Myocyte (in vitro differentiated cells): ENCODE measurements around the gene RBM4B. TPM values are rescaled to one million over a fixed set of nuclear protein-coding genes. Genes with fewer than 3 reads are reported as not detected.
"Not testable (repeated sequence)": the region's sequence is repeated elsewhere in the genome, so short reads cannot be mapped to it uniquely, and the experiment has no call there.

Experiments
- DNase-seq: peaks from one replicate; pipeline ENCODE4 v3.0.0-alpha.2; 2012; ENCODE audit warnings: low read depth
- total RNA-seq: library from RNA; depleted of rRNA; stranded (reverse); fragments of >200 nt; gene quantifications from 2 replicates; pipeline ENCODE4 v1.2.3, GENCODE V29; 2014

Gene RBM4B
- total RNA-seq, 1 donor from 2014 or later: 21.2 TPM

DNA sequence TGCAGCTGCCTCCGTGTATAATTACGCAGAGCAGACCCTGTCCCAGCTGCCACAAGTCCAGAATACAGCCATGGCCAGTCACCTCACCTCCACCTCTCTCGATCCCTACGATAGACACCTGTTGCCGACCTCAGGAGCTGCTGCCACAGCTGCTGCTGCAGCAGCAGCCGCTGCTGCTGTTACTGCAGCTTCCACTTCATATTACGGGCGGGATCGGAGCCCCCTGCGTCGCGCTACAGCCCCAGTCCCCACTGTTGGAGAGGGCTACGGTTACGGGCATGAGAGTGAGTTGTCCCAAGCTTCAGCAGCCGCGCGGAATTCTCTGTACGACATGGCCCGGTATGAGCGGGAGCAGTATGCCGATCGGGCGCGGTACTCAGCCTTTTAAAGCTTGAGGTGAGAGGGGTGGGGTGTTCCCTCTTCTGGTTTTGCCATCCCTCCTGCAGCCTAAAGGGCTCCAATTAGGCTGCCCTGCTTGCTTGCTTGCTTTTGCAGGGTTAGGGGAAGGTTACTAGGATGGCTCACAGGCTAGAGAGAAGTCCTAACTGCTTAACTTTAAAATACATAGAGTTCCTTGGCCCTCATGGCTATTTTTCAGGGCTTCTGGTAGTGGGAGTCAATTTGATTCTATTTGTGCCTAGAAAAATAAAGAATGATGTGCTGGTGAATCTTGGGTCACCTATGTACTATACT, 33.8 kb downstream of the RBM4B start:
- DNase-seq: peak; percentile 32

DNA sequence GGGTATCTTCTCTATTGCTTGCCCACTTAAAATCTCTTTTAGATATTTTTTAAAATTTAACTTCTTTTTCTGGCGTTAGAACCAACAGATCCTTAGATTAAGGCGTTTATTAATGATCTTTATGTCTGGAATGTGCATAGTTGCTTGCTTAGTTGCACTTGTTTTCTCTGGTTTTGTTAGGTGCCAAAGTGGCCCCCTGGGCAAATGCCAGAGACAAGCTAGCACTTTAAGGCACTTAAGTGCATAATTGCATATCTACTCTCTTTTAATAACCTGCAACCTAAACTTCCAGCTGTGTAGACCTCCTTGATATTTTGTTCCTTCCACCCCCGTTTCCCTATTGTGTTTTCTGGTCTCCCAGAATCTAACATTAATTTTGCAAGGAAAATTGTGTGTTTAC, 35.9 kb downstream of the RBM4B start:
- DNase-seq: no peak

GRCh38 chr11:66639814-66640340, 37.8 kb downstream of the RBM4B start:
- DNase-seq: not testable (repeated sequence)

DNA sequence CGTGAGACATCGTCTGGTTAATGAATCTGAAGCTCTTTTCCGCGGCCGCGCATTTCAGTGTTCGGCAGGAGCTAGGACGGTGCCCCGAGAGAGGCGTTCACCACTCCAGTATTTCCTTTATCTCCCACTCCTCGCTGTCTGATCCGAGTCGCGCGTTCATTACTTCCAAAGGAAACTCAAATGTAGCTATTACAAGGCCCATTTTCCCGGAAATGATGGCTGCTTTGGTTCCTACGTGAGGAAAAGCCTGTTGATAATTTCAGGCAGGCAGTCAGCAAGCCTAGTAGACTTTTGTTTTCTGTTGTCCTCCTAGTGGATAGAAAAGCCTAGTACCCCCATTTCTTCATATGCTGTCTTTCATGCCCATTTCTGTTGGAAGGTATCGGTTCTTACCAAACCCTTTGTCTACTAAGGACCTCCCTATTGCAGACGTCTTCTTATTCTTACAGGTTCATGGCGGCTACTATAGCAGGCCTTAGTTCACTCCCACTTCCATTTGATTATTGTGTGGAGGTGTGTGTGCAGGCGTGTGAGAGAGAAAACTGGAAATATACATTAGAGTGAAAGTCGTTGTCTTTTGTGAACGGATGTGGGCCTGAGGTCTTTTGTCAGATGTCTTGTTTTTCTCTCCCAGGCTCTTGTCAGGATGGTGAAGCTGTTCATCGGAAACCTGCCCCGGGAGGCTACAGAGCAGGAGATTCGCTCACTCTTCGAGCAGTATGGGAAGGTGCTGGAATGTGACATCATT, 38.4 kb downstream of the RBM4B start:
- DNase-seq: peak; percentile 42

- peak; percentile 100 for DNase-seq
Measured at GRCh38 chr11:66638177-66639065, 39.3 kb downstream of the RBM4B start, which contains the start of gene RBM4. Gene RBM4 (plus strand): TSS chr11:66638703. CDS start chr11:66639712, 1,009 bp downstream.

- no peak for DNase-seq
Measured at GRCh38 chr11:66637557-66638176, 40.0 kb downstream of the RBM4B start.

DNA sequence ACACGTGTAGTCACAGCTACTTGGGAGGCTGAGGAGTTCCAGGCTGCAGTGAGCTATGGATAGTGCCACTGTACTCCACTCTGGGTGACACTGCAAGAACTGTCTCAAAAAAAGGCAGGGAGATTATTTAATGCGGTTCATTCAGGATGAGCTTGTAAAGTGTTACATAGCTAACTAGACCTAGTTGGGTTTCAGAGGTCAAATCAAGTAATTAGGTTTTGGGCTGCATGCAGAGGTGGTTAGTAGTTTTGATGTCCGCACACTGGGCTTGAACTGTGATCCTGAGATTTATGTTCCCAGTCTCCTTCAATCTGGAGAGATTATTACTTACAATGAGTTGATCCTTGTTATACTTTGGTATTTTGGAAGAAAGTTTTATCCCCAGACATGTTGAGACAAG, 41.3 kb downstream of the RBM4B start:
- no peak for DNase-seq

GRCh38 chr11:66632952-66633351, 44.7 kb downstream of the RBM4B start:
- DNase-seq: no peak

DNA sequence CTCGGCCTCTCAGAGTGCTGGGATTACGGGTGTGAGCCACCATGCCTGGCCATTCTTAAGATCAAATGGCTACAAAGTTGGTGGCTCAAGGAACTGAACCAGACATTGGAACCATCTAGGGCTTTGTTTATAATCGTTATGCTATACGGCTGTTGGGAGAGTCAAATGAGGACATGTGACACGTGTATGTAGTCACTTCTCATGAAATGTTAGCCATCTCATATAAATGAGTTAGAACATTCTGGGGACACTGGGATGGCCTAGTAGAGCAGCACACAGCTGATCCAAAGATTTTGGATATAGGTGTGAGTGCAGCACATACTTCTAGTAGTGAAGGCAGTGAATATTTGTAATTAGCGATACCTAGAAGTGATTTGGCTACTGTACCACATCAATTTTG, 45.8 kb downstream of the RBM4B start:
- no peak for DNase-seq

DNA sequence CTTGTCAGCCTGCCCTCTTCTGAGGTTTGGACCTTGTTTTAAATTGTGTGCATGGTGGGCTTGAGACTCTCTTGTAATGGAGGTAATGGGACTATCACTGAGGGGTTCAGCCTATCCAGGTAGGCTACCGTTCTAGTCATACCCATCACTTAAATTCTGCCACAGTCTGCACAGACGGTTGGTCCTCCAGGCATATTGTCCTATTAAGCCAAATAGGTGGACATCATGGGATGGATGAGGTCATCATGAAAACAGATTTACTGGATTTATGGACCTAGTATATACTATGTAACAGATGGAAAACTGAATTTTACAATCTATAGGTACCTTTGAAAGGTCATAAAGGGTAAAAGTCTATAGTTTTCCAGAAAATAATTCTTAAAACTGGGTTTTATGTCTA, 48.3 kb downstream of the RBM4B start:
- no peak for DNase-seq

- DNase-seq: no peak
Measured at GRCh38 chr11:66628061-66628603, 49.6 kb downstream of the RBM4B start.

DNA sequence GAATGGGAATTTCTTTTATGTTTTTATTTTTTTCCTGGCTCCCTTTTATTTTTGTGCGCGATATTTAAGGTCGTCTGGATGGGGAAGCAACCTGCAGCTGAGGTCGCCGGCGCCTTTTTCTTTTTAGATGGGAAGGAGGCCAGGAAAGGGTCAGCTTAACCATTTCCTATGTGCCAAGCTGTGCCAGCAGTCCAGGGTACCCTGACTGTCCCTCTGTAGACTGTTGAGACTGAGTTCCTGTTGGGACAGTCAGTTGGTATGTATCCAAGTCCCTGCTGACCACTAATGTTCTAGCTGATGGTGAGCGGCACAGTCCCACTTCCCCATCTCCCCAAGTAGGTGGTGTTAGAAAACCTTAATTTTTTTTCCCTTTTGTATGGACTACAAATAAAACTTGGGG, 50.8 kb downstream of the RBM4B start:
- no peak for DNase-seq

GRCh38 chr11:66626382-66626781, 51.3 kb downstream of the RBM4B start:
- DNase-seq: no peak

DNA sequence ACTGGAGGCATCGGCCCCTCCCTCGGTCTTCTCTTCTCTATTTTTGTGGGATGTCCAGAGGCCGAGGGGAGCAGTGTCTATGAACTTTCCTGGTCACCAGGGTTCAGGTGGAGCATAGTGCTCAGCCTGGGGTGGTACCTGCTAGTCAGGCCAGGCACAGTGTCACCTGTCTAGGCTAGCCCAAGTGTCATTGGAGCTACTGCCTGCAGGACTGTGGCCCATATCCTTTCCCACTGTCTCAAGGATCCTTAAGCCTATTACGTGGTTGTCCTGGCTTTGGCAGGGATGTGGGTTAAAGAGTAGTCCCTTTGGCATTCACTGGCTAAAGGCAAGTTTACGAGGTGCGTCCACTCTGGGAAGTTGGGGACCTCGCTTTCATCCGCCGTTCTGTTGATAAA, 51.9 kb downstream of the RBM4B start:
- DNase-seq: no peak

- DNase-seq: no peak
Measured at GRCh38 chr11:66625041-66625751, 52.5 kb downstream of the RBM4B start.

DNA sequence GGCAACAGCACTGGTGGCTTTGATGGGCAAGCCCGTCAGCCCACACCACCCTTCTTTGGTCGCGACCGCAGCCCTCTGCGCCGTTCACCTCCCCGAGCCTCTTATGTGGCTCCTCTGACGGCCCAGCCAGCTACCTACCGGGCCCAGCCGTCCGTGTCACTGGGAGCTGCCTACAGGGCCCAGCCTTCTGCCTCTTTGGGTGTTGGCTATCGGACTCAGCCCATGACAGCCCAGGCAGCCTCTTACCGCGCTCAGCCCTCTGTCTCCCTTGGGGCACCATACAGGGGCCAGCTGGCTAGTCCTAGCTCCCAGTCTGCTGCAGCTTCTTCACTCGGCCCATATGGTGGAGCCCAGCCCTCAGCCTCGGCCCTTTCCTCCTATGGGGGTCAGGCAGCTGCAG, 53.2 kb downstream of the RBM4B start:
- DNase-seq: no peak

- DNase-seq: peak; percentile 38
Measured at GRCh38 chr11:66619080-66619554, 58.6 kb downstream of the RBM4B start.

GRCh38 chr11:66617155-66617834, 60.4 kb downstream of the RBM4B start:
- DNase-seq: no peak
